ENCODE results near the gene METTL23. TPM values are rescaled to one million over a fixed set of nuclear protein-coding genes. Genes with fewer than 3 reads are reported as not detected.

METTL23 gene
- total and polyA plus RNA-seq, 2 experiments from 2014 or later = 41.6 to 55.9 TPM

- TF ChIP-seq ZNF114 (CRISPR knock-in tag; IDR thresholded peaks at IDR 0.05) (no peak), NANOG (IDR thresholded peaks at IDR 0.05; ENCODE audit: borderline replicate concordance) (no peak)
These were observed 48.3 kb upstream of the METTL23 start (continued) for GRCh38 chr17:76678330-76678729.

- Histone ChIP-seq H3K79me2 (replicated peaks; ENCODE audit: insufficient read depth) (no peaks in the 10 kb centered on the region), H3K4me3 (no peak overlapping the region), H4K20me1 (replicated peaks; ENCODE audit: insufficient read depth) (no peaks in the 10 kb centered on the region), H3K36me3 (ENCODE audit: insufficient read depth) (no peaks in the 10 kb centered on the region), H2AFZ (no peak overlapping the region), H3K9me2 (ENCODE audit: insufficient read depth) (peaks cover under 1% of the 10 kb centered on the region; the same call in 1 of the 2 replicates), H3K4me2 (no peak overlapping the region), H3K27ac (ENCODE audit: low read depth) (no peak overlapping the region), H3K4me1 (ENCODE audit: insufficient read depth) (peaks cover 4% of the 10 kb centered on the region), H3K27me3 (ENCODE audit: insufficient read depth) (no peaks in the 10 kb centered on the region), H3F3A (replicated peaks; ENCODE audit: low read depth) (no peaks in the 10 kb centered on the region)
- Mint-ChIP-seq H3K9me3 (no peaks in the 10 kb centered on the region), H3K4me1 (peaks cover 21% of the 10 kb centered on the region), H3K27ac (no peak overlapping the region), H3K27me3 (ENCODE audit: insufficient read depth, low read depth, poor library complexity) (peaks cover 16% of the 10 kb centered on the region), H3K36me3 (ENCODE audit: low read depth) (no peaks in the 10 kb centered on the region; the same call in 2 of the 3 replicates), H3K4me3 (no peak overlapping the region)
- DNase-seq (ENCODE audit: low spot score) (no peak), ATAC-seq (no peak)
- no peak for TF ChIP-seq ZNF331 (CRISPR knock-in tag; IDR thresholded peaks at IDR 0.05; ENCODE audit: low read depth)
- no peak for TF ChIP-seq ZNF114 (CRISPR knock-in tag; IDR thresholded peaks at IDR 0.05)
- no peak for TF ChIP-seq STAT1 (IDR thresholded peaks at IDR 0.05; ENCODE audit: unreplicated experiment)
These were observed 47.4 kb upstream of the METTL23 start for GRCh38 chr17:76679239-76679638.

GRCh38 chr17:76681222-76682137, 45.2 kb upstream of the METTL23 start:
- H3K27ac ChIP-seq (ENCODE audit: low read depth) = no peak overlapping the region
- no peak overlapping the region for H3K4me2 ChIP-seq
- no peaks in the 10 kb centered on the region for H3F3A ChIP-seq (replicated peaks; ENCODE audit: low read depth)
- H2AFZ ChIP-seq = no peak overlapping the region
- Mint-ChIP-seq H3K27me3 (ENCODE audit: insufficient read depth, low read depth, poor library complexity) (peaks cover 18% of the 10 kb centered on the region), H3K9me3 (no peaks in the 10 kb centered on the region), H3K27ac (no peak overlapping the region), H3K36me3 (ENCODE audit: low read depth) (no peaks in the 10 kb centered on the region; the same call in 2 of the 3 replicates), H3K4me3 (no peak overlapping the region; the same call in 2 of the 3 replicates), H3K4me1 (peaks cover 32% of the 10 kb centered on the region)
- ATAC-seq (peak; percentile 81), DNase-seq (ENCODE audit: low spot score) (peak; percentile 90)
- no peaks in the 10 kb centered on the region for H3K36me3 ChIP-seq (ENCODE audit: insufficient read depth)
- H4K20me1 ChIP-seq (replicated peaks; ENCODE audit: insufficient read depth) = no peaks in the 10 kb centered on the region
- H3K27me3 ChIP-seq (ENCODE audit: insufficient read depth) = no peaks in the 10 kb centered on the region
- no peaks in the 10 kb centered on the region for H3K79me2 ChIP-seq (replicated peaks; ENCODE audit: insufficient read depth)
- H3K9me2 ChIP-seq (ENCODE audit: insufficient read depth) = no peaks in the 10 kb centered on the region
- no peak overlapping the region for H3K4me3 ChIP-seq
- H3K4me1 ChIP-seq (ENCODE audit: insufficient read depth) = peaks cover 4% of the 10 kb centered on the region
- TF ChIP-seq POLR2AphosphoS5 (IDR thresholded peaks at IDR 0.05; ENCODE audit: low read depth) (no peak), ZNF331 (CRISPR knock-in tag; IDR thresholded peaks at IDR 0.05; ENCODE audit: low read depth) (no peak), EZH2phosphoT487 (IDR thresholded peaks at IDR 0.05; ENCODE audit: unreplicated experiment) (no peak), REST (IDR thresholded peaks at IDR 0.05; ENCODE audit: unreplicated experiment) (no peak), CTCF (conservative IDR thresholded peaks at IDR 0.05; ENCODE audit: low read depth in 2 of 2) (peak; percentile 93 to 94), CREB1 (CRISPR knock-in tag; IDR thresholded peaks at IDR 0.05; ENCODE audit: low read depth) (peak; percentile 33; the same call in 1 of the 2 replicates), NANOG (IDR thresholded peaks at IDR 0.05; ENCODE audit: borderline replicate concordance) (no peak)

Data from GM23338 (cell line).